Neural cell (in vitro differentiated cells): ENCODE data around the gene SYNPO2. TPM values are rescaled to one million over a fixed set of nuclear protein-coding genes. Genes with fewer than 3 reads are reported as not detected.

Experiments used
- H2AFZ ChIP-seq: fragments of 200-600, 300-800 bp; sonication (generic), shearing (Covaris generic); 2 replicates; pipeline ENCODE4 v1.6.0; 2014; ENCODE audit warnings: low read depth, mild to moderate bottlenecking, antibody characterized with exemption, low read length, moderate library complexity
- H3F3A ChIP-seq: fragments of 200-600 bp; shearing (Covaris generic); 2 replicates; pipeline ENCODE4 v1.6.1; 2016; ENCODE audit warnings: mild to moderate bottlenecking, moderate library complexity, mixed read lengths, antibody characterized with exemption, low read length; ENCODE audit not compliant: insufficient read depth, poor library complexity, severe bottlenecking
- H3K27ac ChIP-seq: fragments of 200-600, 300-800 bp; sonication (generic), shearing (Covaris generic); 2 replicates; pipeline ENCODE4 v1.5.1; 2014; ENCODE audit warnings: mild to moderate bottlenecking, low read length, moderate library complexity
- H3K27me3 ChIP-seq: fragments of 300-800, 200-600 bp; sonication (generic), shearing (Covaris generic); 2 replicates; pipeline ENCODE4 v1.6.0; 2014; ENCODE audit warnings: mild to moderate bottlenecking, low read depth, low read length, moderate library complexity; ENCODE audit not compliant: insufficient read depth
- H3K36me3 ChIP-seq: fragments of 300-800, 200-600 bp; sonication (generic), shearing (Covaris generic); 2 replicates; pipeline ENCODE4 v1.5.1; 2014; ENCODE audit warnings: mild to moderate bottlenecking, antibody characterized with exemption, low read length, moderate library complexity; ENCODE audit not compliant: insufficient read depth
- H3K4me2 ChIP-seq: fragments of 300-800, 200-600 bp; sonication (generic), shearing (Covaris generic); 2 replicates; pipeline ENCODE4 v1.6.0; 2014; ENCODE audit warnings: mild to moderate bottlenecking, low read length
- H3K4me3 ChIP-seq: fragments of 300-800, 200-600 bp; sonication (generic), shearing (Covaris generic); 2 replicates; pipeline ENCODE4 v1.5.1; 2014; ENCODE audit warnings: mild to moderate bottlenecking, low read length, moderate library complexity
- H3K79me2 ChIP-seq: fragments of 200-600 bp; shearing (Covaris generic); replicated peaks from 2 replicates; pipeline ENCODE4 v1.6.0; 2014; ENCODE audit warnings: mild to moderate bottlenecking, low read length, moderate library complexity; ENCODE audit not compliant: insufficient read depth
- H3K9ac ChIP-seq: fragments of 300-800, 200-600 bp; sonication (generic), shearing (Covaris generic); 2 replicates; pipeline ENCODE4 v1.6.1; 2016; ENCODE audit warnings: mild to moderate bottlenecking, low read length, mixed read lengths
- H3K9me2 ChIP-seq: fragments of 200-600 bp; shearing (Covaris generic); 2 replicates; pipeline ENCODE4 v1.6.1; 2016; ENCODE audit warnings: mild to moderate bottlenecking, low read length, mixed read lengths; ENCODE audit not compliant: insufficient read depth
- H3K9me3 ChIP-seq: fragments of 200-600, 300-800 bp; sonication (generic), shearing (Covaris generic); 2 replicates; pipeline ENCODE4 v1.6.1; 2016; ENCODE audit warnings: mild to moderate bottlenecking, mixed run types, low read length, moderate library complexity, mixed read lengths
- H4K20me1 ChIP-seq: fragments of 200-600 bp; shearing (Covaris generic); 2 replicates; pipeline ENCODE4 v1.6.1; 2016; ENCODE audit warnings: mild to moderate bottlenecking, mixed run types; ENCODE audit not compliant: insufficient read depth
- EP300 ChIP-seq: fragments of 450-650 bp; conservative IDR thresholded peaks from 2 replicates; pipeline ENCODE4 v1.6.1; 2014; ENCODE audit warnings: antibody characterized with exemption, mild to moderate bottlenecking, moderate library complexity; ENCODE audit not compliant: poor library complexity, severe bottlenecking
- EZH2 ChIP-seq: fragments of 200-600, 300-800 bp; shearing (Covaris generic), sonication (generic); IDR thresholded peaks from 2 replicates; pipeline ENCODE4 v1.6.1; 2014; ENCODE audit warnings: antibody characterized with exemption, low read length, borderline replicate concordance, mild to moderate bottlenecking; ENCODE audit not compliant: insufficient read depth, poor library complexity, severe bottlenecking
- MXI1 ChIP-seq: fragments of 450-650 bp; conservative IDR thresholded peaks from 2 replicates; pipeline ENCODE4 v1.6.1; 2014; ENCODE audit warnings: antibody characterized with exemption, mild to moderate bottlenecking; ENCODE audit not compliant: poor library complexity, severe bottlenecking
- POLR2AphosphoS5 ChIP-seq: IDR thresholded peaks from 2 replicates; pipeline ENCODE4 v1.6.1; 2012
- RAD21 ChIP-seq: fragments of 450-650 bp; conservative IDR thresholded peaks from 2 replicates; pipeline ENCODE4 v1.6.1; 2014; ENCODE audit warnings: antibody characterized with exemption, mild to moderate bottlenecking, moderate library complexity
- REST ChIP-seq: IDR thresholded peaks from 2 replicates; pipeline ENCODE4 v1.6.1; 2012; ENCODE audit warnings: borderline replicate concordance
- SMC3 ChIP-seq: fragments of 450-650 bp; conservative IDR thresholded peaks from 2 replicates; pipeline ENCODE4 v1.6.1; 2014; ENCODE audit warnings: antibody characterized with exemption, mild to moderate bottlenecking, moderate library complexity; ENCODE audit not compliant: poor library complexity
- TAF1 ChIP-seq: IDR thresholded peaks from 2 replicates; pipeline ENCODE4 v1.6.1; 2012; ENCODE audit warnings: low read depth
- polyA plus RNA-seq: library from polyadenylated mRNA; depleted of rRNA; stranded (reverse); fragments of >200 nt; gene quantifications from 2 replicates; pipeline ENCODE4 v1.2.3, GENCODE V29; 2014
- TF ChIP-seq, protein P1 (sequence below): fragments of 450-650 bp; IDR thresholded peaks from 2 replicates; pipeline ENCODE4 v1.5.1; 2014; ENCODE audit warnings: antibody characterized with exemption, mild to moderate bottlenecking, moderate library complexity; ENCODE audit not compliant: poor library complexity, severe bottlenecking

SYNPO2 gene
- polyA plus RNA-seq, 1 donor from 2014 or later = 0.14 TPM

- H3K9me3 ChIP-seq = no peaks in the 10 kb centered on the region
- no peaks in the 10 kb centered on the region for H3K27me3 ChIP-seq
- TF ChIP-seq TAF1 (no peak), MXI1 (no peak), REST (no peak), EP300 (no peak), SMC3 (no peak), EZH2 (no peak), POLR2AphosphoS5 (no peak), RAD21 (no peak)
- TF ChIP-seq, protein P1, sequence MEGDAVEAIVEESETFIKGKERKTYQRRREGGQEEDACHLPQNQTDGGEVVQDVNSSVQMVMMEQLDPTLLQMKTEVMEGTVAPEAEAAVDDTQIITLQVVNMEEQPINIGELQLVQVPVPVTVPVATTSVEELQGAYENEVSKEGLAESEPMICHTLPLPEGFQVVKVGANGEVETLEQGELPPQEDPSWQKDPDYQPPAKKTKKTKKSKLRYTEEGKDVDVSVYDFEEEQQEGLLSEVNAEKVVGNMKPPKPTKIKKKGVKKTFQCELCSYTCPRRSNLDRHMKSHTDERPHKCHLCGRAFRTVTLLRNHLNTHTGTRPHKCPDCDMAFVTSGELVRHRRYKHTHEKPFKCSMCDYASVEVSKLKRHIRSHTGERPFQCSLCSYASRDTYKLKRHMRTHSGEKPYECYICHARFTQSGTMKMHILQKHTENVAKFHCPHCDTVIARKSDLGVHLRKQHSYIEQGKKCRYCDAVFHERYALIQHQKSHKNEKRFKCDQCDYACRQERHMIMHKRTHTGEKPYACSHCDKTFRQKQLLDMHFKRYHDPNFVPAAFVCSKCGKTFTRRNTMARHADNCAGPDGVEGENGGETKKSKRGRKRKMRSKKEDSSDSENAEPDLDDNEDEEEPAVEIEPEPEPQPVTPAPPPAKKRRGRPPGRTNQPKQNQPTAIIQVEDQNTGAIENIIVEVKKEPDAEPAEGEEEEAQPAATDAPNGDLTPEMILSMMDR = no peak
- H3K9me2 ChIP-seq = no peaks in the 10 kb centered on the region
- no peaks in the 10 kb centered on the region for H4K20me1 ChIP-seq
- no peaks in the 10 kb centered on the region for H3K79me2 ChIP-seq
- H3F3A ChIP-seq = no peaks in the 10 kb centered on the region
- no peaks in the 10 kb centered on the region for H3K36me3 ChIP-seq
- H3K9ac ChIP-seq = no peak overlapping the region
- H3K27ac ChIP-seq = no peak overlapping the region
- no peak overlapping the region for H3K4me3 ChIP-seq
- H3K4me2 ChIP-seq = no peak overlapping the region
- no peak overlapping the region for H2AFZ ChIP-seq
Measured at GRCh38 chr4:119098306-119098705, 209.7 kb downstream of the SYNPO2 start.

- Histone ChIP-seq H3K79me2 (no peaks in the 10 kb centered on the region), H4K20me1 (no peaks in the 10 kb centered on the region), H3K9me2 (no peaks in the 10 kb centered on the region), H2AFZ (no peak overlapping the region), H3K9ac (no peak overlapping the region), H3K27me3 (no peaks in the 10 kb centered on the region), H3K4me2 (no peak overlapping the region), H3K4me3 (no peak overlapping the region), H3F3A (no peaks in the 10 kb centered on the region), H3K9me3 (no peaks in the 10 kb centered on the region), H3K36me3 (no peaks in the 10 kb centered on the region), H3K27ac (no peak overlapping the region)
- TF ChIP-seq REST = no peak
- TF ChIP-seq, protein P1 = no peak
- TF ChIP-seq POLR2AphosphoS5 = no peak
- TF ChIP-seq EP300 = no peak
- no peak for TF ChIP-seq SMC3
- no peak for TF ChIP-seq MXI1
- no peak for TF ChIP-seq RAD21
- TF ChIP-seq EZH2 = no peak
- no peak for TF ChIP-seq TAF1
Measured at GRCh38 chr4:119099227-119099810, 210.7 kb downstream of the SYNPO2 start.
